Putamen (tissue), 1 donor: ENCODE data around the gene GALNT7.
"Not testable (repeated sequence)": the region's sequence is repeated elsewhere in the genome, so short reads cannot be mapped to it uniquely, and the experiment has no call there.

Source experiments
- DNase-seq: peaks from one replicate; pipeline ENCODE4 v3.0.0-alpha.2; 2016; ENCODE audit warnings: low spot score

GALNT7 gene

GRCh38 chr4:173168396-173169177, at the start of gene GALNT7:
TSS of gene GALNT7 (plus strand) at chr4:173168811. CDS start at chr4:173168836, 25 bp downstream.
- peak; percentile 68 for DNase-seq

DNA sequence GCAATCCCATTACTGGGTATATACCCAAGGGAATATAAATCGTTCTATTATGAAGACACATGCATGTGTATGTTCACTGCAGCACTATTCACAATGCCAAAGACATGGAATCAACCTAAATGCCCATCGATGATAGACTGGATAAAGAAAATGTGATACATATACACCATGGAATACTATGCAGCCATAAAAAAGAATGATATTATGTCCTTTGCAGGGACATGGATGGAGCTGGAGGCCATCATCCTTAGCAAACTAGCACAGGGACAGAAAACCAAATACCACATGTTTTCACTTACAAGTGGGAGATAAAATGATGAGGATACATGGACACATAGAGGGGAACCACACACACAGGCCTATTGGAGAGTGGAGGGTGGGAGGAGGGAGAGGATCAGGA, 49.8 kb upstream of the GALNT7 start:
- not testable (repeated sequence) for DNase-seq

- no peak for DNase-seq
Measured at GRCh38 chr4:173119818-173120217, 48.8 kb upstream of the GALNT7 start.

GRCh38 chr4:173121076-173121561, 47.5 kb upstream of the GALNT7 start:
- DNase-seq: no peak

DNA sequence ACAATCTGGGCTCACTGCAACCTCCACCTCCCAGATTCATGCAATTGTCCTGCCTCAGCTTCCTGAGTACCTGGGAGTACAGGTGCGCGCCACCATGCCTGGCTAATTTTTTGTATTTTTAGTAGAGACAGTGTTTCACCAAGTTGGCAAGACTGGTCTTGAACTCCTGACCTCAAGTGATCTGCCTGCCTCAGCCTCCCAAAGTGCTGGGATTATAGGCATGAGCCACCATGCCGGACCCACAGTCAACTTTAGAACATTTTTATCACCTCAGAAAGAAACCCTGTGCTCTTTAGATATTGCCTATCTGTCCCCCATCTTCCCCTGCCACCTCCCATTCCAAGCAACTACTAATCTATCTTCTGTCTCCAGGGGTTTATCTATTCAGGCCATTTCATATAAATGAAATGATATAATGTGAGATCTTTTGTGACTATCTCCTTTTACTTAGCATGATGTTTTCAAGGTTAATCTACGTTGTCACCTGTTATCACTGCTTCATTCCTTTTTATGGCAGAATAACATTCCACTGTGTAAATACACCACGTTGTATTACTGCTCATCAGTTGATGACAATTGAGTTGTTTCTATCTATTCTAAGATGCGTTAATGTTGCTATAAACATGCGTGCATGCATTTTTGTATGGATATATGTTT, 44.3 kb upstream of the GALNT7 start:
- no peak for DNase-seq

GRCh38 chr4:173125216-173125812, 43.3 kb upstream of the GALNT7 start:
- DNase-seq: no peak

- DNase-seq: no peak
Measured at GRCh38 chr4:173128199-173128890, 40.3 kb upstream of the GALNT7 start.

DNA sequence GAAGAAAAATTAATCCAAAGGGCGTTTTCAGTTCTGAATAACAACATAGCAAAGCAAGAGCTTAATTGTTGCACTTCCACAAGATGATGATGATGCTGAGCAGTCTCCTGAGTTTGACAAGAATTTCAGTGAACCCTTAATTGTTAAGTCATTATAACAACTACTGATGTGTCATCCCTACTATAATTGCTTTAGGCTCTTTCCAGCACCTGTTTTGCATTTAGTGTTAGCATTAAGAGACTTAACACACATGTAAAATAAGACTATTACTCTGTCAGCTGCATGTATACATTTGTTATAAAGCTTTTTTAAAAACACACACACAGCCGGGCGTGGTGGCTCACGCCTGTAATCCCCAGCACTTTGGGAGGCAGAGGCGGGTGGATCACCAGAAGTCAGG, 37.9 kb upstream of the GALNT7 start:
- DNase-seq: no peak

DNA sequence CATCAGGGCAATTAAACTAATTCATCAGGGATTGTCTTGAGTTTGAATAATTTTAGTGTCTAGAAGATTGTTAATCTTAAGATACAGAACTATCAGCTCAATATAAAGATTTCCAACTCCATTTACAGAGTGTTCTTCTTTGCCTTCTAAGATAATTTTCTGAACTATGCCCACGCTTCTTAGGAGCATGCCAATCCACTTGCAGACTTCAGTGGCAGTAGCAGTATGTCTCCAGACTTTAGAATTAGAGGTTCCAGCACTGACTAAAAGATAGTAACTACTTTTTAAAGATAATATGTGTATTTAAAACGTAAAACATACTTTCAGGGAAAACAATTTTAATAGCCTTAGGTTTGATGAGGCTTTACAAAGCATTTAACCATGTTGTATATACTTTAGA, 34.2 kb upstream of the GALNT7 start:
- DNase-seq: peak; percentile 27

DNA sequence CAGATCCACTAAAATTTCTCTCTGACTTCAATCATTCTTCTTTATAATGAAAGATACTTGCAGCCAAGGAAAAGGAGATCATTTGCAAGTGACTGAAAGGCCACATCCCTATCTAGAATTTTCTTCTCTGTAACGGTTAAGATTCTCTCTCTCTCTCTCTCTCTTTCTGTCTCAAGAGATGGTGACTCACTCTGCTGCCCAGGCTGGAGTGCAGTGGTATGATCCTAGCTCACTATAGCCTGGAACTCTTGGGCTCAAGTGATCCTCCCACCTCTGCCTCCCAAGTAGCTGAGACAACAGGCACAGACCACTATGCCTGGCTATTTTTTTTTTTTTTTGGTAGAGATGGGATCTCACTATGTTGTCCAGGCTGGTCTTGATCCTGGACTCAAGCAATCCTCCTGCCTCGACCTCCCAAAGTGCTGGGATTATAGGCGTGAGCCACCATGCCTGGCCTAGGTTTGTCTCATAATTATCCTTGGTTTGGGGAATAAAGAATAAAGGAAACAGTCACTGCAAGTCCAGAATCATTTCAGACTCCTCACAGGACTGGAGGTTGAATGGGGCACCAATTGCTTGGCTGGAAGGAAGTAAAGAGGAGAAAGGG, 33.3 kb upstream of the GALNT7 start:
- no peak for DNase-seq

DNA sequence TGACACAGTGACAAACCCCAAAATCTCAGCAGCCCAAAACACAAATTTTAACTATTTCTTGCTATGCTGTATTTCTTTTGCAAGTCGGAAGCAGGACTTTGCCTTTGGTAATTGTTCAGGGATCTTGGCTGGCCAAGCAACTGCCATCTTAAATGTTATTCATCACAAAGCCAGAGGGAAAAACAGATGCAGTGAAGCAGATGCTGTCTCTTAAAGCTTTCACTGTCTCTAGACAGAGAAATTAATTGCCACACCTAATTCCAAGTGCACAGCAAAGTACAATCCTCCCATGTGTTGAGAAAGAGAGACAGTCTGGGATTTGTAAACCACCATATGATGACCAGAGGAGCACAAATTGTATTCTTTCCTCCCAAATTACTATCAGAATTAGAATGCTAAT, 30.0 kb upstream of the GALNT7 start:
- peak; percentile 3 for DNase-seq

- peak; percentile 53 for DNase-seq
Measured at GRCh38 chr4:173139561-173139960, 29.1 kb upstream of the GALNT7 start.

- no peak for DNase-seq
Measured at GRCh38 chr4:173145131-173145530, 23.5 kb upstream of the GALNT7 start.

GRCh38 chr4:173146456-173146855, 22.2 kb upstream of the GALNT7 start:
- DNase-seq: no peak

DNA sequence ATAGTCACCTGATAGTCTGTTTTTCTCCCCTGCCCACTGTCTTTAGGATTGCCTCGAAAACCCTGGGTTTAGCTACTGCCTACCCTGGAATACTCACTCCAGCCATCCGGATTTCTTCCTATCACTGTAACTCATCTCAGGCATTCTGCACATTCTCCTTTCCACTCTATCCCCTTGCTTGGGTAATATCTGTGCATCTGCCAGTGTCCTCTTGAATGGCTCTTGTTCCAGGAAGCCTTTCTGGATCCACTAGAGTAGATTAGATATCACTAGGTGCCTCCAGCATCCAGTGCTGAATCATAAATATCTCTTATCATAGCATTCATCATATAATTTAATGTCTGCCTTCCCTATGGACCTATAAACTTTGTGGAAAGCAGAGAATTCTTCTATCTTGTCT, 17.1 kb upstream of the GALNT7 start:
- DNase-seq: no peak

DNA sequence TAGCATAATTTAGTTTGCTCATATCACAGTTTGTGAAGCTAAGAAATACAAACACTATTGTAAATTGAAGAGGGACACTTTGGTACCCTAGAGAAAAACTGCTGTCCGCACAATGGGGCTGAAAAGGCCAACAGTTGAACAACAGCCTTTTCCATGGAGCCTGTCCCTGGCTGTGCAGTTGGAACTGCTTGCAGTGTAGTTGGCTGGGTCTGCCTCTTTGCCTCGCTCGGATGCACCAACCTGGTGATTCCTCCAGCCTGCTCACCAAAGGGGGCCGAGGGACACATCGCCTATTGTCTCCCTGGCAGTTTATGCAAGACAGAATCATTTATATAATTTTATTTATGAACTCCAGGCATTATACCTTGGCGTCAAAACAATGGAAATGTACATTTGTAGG, 16.5 kb upstream of the GALNT7 start:
- no peak for DNase-seq

DNA sequence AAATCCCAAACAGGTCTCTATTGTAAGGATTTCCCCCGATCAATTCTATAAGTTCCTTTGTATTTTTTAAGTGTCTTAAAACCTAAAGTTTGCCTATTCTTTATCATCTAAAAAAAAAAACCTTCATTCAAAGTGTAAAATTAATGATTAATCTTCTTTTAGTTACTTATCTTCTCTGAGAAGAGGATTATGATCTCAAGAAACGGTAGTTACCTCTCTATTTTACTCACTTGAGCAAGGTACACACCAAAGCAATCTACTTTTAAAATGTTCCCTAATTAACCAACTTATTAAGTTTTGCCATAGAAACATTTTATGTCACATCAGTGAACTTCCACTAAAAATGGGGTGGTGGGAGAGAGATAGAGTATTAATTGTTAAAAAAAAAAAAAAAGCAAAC, 15.2 kb upstream of the GALNT7 start:
- no peak for DNase-seq

- no peak for DNase-seq
Measured at GRCh38 chr4:173159791-173160190, 8.8 kb upstream of the GALNT7 start.

DNA sequence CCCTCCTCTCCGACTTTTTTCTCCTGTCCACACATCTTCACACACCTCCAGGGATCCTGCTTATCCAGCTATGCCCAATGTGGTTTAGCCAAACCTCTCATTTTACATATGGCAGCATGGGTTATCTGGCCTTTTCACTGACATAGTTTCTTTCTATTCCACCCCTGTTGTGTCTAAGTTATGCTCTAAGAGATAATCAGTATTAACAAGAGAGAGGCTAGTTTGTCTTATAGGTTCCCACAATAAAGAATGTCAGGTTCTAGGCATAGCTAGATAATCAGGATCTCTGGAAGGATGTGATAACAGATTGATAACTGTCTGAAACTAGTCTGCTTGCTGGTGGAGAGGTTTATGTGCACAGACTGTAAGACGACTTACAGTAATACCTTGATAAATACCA, 7.7 kb upstream of the GALNT7 start:
- DNase-seq: no peak

DNA sequence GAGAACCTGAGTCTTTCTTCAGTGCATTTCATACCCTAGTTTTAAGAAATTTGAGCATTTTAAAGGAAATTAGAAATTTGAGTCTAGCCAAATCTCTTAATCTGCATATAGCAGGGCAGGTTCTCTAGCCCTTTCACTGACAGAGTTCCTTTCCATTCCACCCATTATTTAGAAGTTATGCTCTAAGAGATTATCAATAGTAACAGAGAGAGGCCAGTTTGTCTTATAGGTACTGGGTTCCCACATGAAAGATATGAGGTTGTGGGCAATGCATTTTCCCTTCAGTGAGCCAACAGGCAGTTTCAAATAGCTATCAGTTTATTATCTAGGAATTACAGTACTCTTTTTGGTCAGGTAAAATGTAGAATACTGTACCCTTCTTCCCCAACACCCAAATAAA, 7.3 kb upstream of the GALNT7 start:
- no peak for DNase-seq

DNA sequence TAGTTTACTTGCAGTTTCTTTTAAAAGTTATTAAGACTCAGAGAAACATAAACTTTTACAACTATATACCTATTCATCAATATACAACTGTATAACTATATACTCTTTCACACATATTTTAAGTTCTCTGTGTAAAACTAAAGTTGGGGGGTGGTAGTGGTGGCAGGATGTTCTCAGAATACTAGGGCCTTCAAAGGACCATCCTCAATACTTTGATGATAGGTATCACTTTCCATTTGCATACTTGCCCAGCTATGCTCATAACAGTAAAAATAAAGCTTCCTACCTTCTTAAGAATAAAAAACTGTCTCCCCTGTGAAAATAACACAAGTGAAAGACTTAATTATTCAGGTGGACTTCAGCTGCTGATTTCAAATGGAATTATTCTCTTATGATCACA, 2.9 kb upstream of the GALNT7 start:
- no peak for DNase-seq

- DNase-seq: no peak
Measured at GRCh38 chr4:173166491-173166890, 2.1 kb upstream of the GALNT7 start.
